HG02840 (cell line): ENCODE measurements around the gene KCNH3.
"Not testable (repeated sequence)": the region's sequence is repeated elsewhere in the genome, so short reads cannot be mapped to it uniquely, and the experiment has no call there.

ENCODE experiments used
- ATAC-seq: cut with Tn5 transposase; IDR thresholded peaks from one replicate; pipeline ENCODE4 v1.9.1; 2021; ENCODE audit warnings: mild to moderate bottlenecking, moderate library complexity, moderate number of reproducible peaks; ENCODE audit not compliant: unreplicated experiment, low FRiP score

KCNH3 gene

DNA sequence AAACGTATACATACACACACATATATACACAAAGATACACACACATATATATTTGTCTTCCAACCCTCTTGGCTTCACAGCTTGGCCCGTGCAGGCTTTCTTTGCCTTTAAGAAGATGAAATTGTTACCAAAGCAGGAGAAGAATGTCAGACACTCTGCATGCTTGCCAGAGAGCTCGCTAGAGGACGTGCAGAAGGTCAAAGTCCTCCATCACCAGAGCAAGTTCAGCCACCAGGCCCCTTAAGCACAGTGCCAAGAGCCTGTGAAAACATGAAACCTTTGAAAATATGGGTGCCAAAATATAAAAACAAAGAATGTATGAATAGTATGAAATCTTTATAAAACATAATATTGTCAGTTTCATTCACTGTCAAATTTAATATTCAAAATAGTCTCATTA lies 44.0 kb downstream of the KCNH3 start:
- no peak for ATAC-seq

DNA sequence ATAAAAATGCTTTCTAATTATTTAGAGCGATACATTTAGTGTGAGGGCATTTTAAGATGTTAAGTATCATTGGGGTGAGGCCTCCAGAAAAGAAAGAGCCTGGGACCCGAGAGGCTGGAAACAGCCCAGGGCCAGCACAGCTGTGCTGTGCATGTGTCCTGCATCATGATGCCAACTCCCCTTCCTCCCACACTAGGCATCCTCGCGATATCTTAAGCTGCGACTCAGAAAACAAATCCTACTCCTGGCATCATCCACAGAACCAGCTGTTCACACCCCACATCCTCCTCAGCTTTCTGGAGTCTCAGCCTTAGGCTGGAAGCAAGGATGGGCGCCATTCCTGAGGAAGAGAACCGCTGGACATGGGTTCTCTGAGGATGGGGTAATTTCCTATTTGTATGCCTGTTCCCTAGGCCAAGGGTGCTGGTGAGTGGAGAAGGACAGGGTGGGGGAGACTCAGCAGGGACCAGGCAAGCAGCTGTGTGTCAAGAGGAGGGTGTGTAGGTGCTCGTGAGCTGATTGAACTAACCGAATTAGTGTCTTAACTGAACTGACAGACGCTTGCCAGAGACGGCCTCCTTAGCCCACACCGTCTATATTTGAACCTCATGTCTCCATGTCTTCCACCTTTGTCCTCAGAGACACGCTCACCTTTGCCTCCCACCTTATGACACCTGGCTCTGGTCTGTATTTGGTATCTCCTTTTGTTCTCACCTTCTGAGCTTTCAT lies 44.7 kb downstream of the KCNH3 start:
- ATAC-seq: no peak

DNA sequence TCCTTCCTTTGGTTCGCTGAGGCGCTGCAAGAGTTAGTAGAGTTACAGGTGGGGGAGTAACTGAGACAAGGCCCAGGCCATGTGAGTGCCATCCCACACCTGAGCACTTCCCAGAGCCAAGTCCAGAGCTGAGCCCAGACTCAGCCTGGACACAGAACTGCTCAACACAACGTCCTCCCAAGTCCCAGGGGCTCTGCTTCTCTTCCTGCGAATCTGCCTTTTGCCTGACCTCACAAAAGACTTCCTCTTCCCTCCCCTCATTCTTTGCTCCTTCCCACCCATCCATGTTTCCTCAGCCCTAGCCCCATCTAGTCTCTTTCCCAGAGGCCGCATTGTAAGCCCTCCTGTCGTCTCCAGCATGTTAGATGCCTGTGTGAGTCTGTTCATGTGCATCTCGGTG lies 45.8 kb downstream of the KCNH3 start:
- no peak for ATAC-seq

DNA sequence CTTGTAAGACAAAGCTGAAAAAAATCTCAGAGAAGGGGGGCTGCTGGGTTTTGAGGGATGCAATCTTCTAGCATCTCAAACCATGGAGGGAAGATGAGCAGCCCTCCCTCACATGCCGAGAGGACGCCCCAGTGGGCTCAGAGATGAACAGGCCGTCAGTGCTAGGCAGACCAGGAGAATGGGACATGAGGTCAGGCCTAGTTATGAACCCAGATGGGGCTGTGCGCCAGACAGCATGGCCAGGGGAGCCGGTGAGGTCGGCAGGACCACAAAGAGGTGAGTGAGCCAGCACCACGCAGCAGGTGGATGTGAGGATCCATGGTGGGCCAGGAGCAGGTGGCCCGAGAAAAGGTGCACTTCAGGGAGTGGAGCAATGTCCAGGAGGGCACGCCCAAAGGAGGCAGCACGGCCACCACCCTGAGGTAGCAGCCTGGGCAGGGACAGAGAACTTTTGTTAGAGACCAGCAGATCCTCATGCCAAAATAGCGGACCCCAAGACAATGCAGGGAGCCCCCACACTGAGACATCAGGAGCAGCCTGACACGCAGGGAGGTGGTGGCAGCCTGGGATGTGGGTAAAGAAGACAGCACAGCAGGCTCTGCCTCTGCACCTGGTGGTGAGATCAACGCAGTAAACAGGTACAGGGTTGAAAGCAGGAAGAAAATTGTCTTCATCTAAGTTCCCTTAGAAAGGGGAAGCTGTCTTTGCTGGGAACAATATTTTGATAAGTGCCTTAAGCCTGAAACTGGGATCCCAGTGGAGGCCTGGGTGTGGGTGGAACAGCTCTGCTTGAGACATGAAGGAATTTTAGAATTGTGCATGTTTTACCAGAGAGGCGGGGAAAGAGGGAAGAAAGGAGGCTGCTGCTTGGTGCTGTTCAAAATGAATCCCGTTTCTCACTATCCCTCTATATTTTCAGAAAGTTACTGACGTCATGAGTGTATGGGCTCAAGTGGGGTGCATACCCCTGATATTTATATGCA lies 46.9 kb downstream of the KCNH3 start:
- ATAC-seq: no peak

DNA sequence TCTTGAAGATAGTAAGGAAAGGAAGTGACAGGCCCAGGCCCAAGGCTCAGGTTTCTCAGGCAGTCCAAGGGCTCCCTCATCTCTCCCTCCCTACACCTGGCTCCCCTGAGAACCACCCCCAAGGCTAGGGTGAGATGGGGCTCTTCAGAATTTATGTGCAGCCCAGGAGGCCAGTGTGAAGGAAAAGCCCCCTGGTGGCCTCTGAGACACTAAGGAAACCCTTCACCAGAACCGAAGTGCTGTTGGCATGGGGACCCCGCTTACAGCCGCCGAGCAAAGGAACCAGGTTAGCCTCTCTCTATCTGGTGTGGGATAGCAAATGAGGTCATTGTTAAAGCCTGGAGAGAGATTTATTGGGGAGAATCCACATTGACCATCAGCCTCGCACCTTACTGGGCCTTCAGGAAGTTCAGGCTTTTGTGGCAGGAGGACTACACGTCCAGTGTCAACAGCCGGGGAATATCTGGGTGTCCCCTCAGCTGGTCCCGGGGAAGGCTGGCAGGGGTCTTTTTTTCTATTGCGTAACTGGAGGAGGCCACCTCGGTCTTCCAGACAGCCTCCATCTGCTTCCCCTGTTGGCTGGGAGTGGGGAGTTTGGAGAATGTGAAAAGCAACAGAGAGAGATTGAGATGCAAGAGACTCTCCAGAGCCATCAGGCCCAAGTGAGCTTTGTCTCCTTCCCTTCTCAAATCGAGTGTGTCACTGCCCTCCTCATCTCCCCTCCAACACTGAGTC lies 48.5 kb downstream of the KCNH3 start:
- no peak for ATAC-seq

DNA sequence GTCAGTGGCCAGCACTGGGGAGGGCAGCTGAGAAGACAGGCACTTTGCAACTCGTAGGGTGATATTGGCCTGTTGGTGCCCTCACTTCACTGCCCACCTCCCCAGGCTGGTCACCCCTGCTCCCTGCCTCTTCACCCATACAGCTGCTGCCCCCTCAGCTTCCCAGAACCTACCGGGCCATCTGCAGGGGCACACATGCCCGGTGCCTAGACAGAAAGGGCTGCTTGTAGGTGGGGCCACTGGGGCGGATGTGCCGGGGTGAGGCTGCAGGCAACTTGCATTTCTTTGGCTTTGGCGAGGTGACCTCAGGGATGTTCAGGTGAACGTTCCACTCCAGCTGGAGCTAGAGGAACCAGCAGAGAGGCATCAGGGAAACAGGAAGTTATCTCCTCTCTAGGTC lies 49.5 kb downstream of the KCNH3 start:
- ATAC-seq: no peak

DNA sequence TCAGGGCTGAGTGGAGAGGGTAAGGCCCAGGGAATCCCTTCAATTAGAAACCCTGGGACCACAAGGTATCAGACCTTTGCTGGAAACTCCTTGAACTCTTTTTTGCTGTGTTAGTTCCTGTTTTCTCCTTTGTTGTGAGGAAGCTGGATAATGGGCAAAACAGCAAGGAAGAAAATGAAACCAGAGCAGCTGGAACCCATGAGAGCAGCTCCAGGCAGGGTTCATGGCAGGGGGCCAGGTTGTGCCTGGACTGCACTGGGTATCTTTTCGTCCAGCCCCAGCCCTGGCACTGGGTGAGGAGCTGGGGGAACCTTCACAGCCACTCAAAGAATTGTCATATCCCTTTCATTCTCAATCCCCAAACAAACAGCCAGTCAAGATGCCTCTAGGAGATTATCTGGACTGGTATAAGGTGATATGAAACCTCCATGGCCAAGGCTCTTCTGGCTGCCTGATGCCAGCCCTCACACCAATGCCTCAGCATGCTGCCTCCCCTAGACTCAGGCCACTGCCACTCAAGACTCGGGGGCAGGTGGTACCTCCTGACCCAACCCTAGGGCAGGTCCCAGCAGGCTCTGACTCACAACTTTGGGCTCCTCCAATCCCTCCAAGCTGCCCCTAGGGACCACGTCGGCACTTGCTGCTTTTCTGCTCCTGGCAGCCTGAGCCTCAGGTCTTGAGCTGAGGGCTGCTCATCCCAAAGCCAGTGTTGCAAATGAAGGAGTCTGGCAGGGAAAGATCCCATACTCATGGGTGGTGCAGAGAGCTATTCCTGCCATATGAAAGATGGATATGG lies 50.1 kb downstream of the KCNH3 start:
- no peak for ATAC-seq

DNA sequence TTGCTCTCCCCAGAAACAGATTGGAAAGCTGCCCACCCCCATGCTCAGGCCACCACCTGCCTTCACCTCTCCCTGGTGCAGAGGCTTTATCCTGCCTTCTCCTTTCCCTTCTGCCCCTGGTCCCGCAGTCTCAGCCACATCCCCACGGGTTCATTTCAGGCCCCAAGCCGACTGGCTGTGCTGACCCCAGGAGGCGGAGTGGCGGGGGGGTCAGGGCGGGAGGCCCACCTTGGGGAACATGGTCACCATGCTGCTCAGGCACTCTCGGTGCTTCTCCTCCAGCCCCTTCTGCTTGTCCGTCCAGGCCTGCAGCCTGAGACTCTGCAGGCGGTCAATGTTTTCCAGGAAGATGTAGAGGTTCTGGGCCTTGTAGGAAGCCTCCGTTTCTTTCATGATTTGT lies 59.7 kb downstream of the KCNH3 start:
- ATAC-seq: no peak

DNA sequence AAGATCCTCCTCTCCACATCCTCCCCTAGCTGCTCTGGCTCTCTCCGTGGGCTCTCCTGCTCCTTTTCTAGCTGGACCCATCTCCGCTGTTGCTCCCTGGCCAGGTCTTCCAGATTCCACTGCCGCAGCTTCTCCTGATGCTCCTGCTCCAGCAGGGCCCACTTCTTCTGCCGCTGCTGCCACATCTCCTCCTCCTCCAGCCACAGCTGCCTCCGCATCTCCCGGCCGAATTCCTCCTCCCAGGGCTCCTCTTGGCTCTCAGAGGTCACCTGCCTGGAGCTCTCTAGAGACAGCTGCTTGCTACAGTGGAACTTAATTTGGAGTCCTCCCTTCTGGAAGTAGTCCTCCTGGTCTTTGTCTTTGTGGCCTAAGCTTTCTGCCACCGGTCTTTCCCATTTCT lies 61.1 kb downstream of the KCNH3 start:
- ATAC-seq: no peak

DNA sequence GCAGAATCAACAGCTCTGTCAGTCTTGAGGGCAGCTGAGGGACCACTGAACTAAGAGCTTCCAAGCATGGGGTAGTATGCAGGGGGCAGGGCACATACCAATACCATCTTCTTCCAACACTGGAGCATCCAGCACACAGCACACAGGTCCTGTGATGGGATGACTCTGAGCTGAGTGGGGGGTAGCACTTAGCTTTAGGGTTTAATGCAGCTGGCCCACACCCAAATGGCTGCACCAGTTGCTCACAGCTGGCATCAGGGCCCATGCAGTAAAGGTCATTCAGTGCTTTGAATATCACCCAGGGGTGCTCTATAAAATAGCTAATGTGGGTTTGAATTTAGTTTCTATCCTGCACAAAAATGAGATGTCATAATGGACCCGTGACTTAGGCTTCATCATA lies 64.9 kb downstream of the KCNH3 start:
- ATAC-seq: no peak

DNA sequence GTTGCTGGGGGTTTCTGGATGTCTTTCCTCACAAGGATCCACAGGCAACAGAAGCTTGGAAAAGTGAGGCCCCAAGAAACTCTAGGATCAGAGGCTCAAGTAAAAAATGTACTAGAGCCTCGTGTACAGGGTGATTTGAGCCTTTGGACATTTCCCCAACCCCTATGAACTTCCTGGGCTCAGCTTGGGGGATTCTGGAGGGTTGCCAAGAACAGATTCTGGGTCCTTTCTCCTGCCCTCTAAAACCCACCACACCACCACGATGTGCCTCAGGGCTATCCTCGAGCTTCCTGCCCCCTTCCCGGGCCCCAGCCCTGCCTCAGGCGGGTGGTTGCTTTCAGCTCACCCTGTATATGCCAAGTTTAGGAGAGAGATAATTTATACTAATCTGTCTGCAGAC lies 66.0 kb downstream of the KCNH3 start:
- ATAC-seq: no peak

DNA sequence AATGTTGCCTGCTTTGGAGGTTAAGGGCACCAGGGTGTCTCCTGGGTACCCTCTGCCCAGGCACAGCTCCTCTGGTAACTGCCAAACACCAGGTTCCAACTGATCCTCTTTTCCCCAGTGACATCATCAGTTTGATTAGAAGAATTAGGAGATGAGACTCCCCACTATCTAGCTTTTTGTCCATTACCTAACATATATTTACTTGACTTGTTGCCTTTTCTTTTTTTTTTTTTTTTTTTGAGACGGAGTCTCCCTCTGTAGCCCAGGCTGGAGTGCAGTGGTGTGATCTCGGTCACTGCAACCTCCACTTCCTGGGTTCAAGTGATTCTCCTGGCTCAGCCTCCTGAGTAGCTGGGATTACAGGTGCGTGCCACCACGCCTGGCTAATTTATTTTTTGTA lies 66.7 kb downstream of the KCNH3 start, which contains the start of gene FAM186B:
FAM186B (minus strand) TSS at position 101 of the 400 bp plus-strand sequence. CDS start 162 bp downstream, outside the sequence.
- not testable (repeated sequence) for ATAC-seq
